A673 (cell line): ENCODE measurements around the gene GNL3. TPM values are rescaled to one million over a fixed set of nuclear protein-coding genes. Genes with fewer than 3 reads are reported as not detected.

Experiments
- BruUV-seq: library from RNA; stranded (reverse); fragments of 400-500 nt; replicated peaks from 2 replicates; lab custom pipeline; 2021; lab: Mats Ljungman, UMichigan
- CTCF ChIA-PET: fragments of 300-600 bp; sonication (Branson Sonifier 250); formaldehyde crosslinking; loops from one replicate; lab custom pipeline; 2022; ENCODE audit warnings: antibody characterized with exemption; lab: Charles Lee
- POLR2A ChIA-PET: fragments of 300-600 bp; sonication (Branson Sonifier 250); formaldehyde crosslinking; loops from one replicate; lab custom pipeline; 2022; ENCODE audit warnings: antibody characterized with exemption; ENCODE audit not compliant: low non-redundant PET; lab: Charles Lee
- DNase-seq: peaks from one replicate; pipeline ENCODE4 v3.0.0-alpha.2; 2015; ENCODE audit warnings: low spot score
- H3K27ac ChIP-seq: fragments of 200-600 bp; sonication (generic); 2 replicates; pipeline ENCODE4 v1.5.1; 2016; ENCODE audit warnings: mixed run types, low read depth, mild to moderate bottlenecking, mixed read lengths, antibody characterized with exemption, low read length; ENCODE audit not compliant: poor library complexity, severe bottlenecking
- H3K27me3 ChIP-seq: fragments of 200-600 bp; sonication (generic); replicated peaks from 2 replicates; pipeline ENCODE4 v1.6.1; 2017; ENCODE audit warnings: mixed run types, low read depth, mild to moderate bottlenecking, mixed read lengths, antibody characterized with exemption, low read length; ENCODE audit not compliant: insufficient read depth, poor library complexity
- H3K36me3 ChIP-seq: fragments of 200-600 bp; sonication (generic); 2 replicates; pipeline ENCODE4 v1.6.1; 2016; ENCODE audit warnings: mixed run types, mild to moderate bottlenecking, mixed read lengths, antibody characterized with exemption, low read length; ENCODE audit not compliant: insufficient read depth, poor library complexity, severe bottlenecking
- H3K4me1 ChIP-seq: fragments of 200-600 bp; sonication (generic); 2 replicates; pipeline ENCODE4 v1.6.1; 2017; ENCODE audit warnings: mixed run types, mild to moderate bottlenecking, mixed read lengths, antibody characterized with exemption, low read length; ENCODE audit not compliant: insufficient read depth, poor library complexity, severe bottlenecking
- H3K4me3 ChIP-seq: fragments of 200-600 bp; sonication (generic); 2 replicates; pipeline ENCODE4 v1.5.1; 2016; ENCODE audit warnings: low read depth, mixed run types, mild to moderate bottlenecking, mixed read lengths, low read length; ENCODE audit not compliant: poor library complexity, severe bottlenecking
- H3K9me3 ChIP-seq: fragments of 200-600 bp; sonication (generic); 2 replicates; pipeline ENCODE4 v1.6.1; 2016; ENCODE audit warnings: mixed run types, low read depth, mild to moderate bottlenecking, mixed read lengths, antibody characterized with exemption, low read length; ENCODE audit not compliant: poor library complexity, severe bottlenecking
- CTCF ChIP-seq: fragments of 300-800, 200-600 bp; sonication (generic); conservative IDR thresholded peaks from 2 replicates; pipeline ENCODE4 v1.5.1; 2017; ENCODE audit warnings: low read depth, mild to moderate bottlenecking, antibody characterized with exemption, low read length, moderate library complexity, mixed read lengths
- EZH2 ChIP-seq: fragments of 200-600 bp; sonication (generic); IDR thresholded peaks from 2 replicates; pipeline ENCODE4 v1.6.1; 2017; ENCODE audit warnings: borderline replicate concordance, low read depth, mild to moderate bottlenecking, mixed read lengths, antibody characterized with exemption, low read length; ENCODE audit not compliant: poor library complexity, severe bottlenecking
- intact Hi-C: fragments of 100-400 bp; cut with micrococcal nuclease; formaldehyde crosslinking; loops from one replicate; pipeline ENCODE4 v1.10.0; 2022; ENCODE audit not compliant: unreplicated experiment
- total RNA-seq: library from RNA; stranded (reverse); gene quantifications from 2 replicates; pipeline ENCODE4 v1.2.3, GENCODE V29; 2021

Gene GNL3
- total RNA-seq, 1 experiment from 2014 or later = 110 TPM

GRCh38 chr3:52710512-52710911, 24.7 kb downstream of the GNL3 start:
- Histone ChIP-seq H3K36me3 (peaks cover 6% of the 10 kb centered on the region), H3K4me3 (no peak overlapping the region), H3K27me3 (no peaks in the 10 kb centered on the region), H3K9me3 (no peaks in the 10 kb centered on the region), H3K27ac (no peak overlapping the region), H3K4me1 (no peaks in the 10 kb centered on the region)
- DNase-seq = no peak
- POLR2A ChIA-PET = interaction anchor here (0.7 kb wide), 1 partner anchor 14 kb away, joined by 4 read pairs; no protein-coding TSS in a partner anchor
- intact Hi-C loops = no loop called here
- CTCF ChIA-PET = no interaction called here
- TF ChIP-seq EZH2 (no peak), CTCF (no peak)
- BruUV-seq = no TSS peak

- no TSS peak for BruUV-seq
- H3K4me1 ChIP-seq = no peaks in the 10 kb centered on the region
- ChIA-PET POLR2A (no interaction called here), CTCF (no interaction called here)
- H3K4me3 ChIP-seq = no peak overlapping the region
- H3K9me3 ChIP-seq = no peaks in the 10 kb centered on the region
- no peak overlapping the region for H3K27ac ChIP-seq
- intact Hi-C loops = no loop called here
- TF ChIP-seq CTCF (no peak), EZH2 (no peak)
- DNase-seq = no peak
- H3K36me3 ChIP-seq = peaks cover 6% of the 10 kb centered on the region
- no peaks in the 10 kb centered on the region for H3K27me3 ChIP-seq
Measured at GRCh38 chr3:52712291-52713212, 26.7 kb downstream of the GNL3 start.

- ChIA-PET CTCF (no interaction called here), POLR2A (no interaction called here)
- BruUV-seq = no TSS peak
- no peak for DNase-seq
- Histone ChIP-seq H3K36me3 (no peaks in the 10 kb centered on the region), H3K27me3 (no peaks in the 10 kb centered on the region), H3K4me1 (no peaks in the 10 kb centered on the region), H3K27ac (no peak overlapping the region), H3K4me3 (no peak overlapping the region), H3K9me3 (no peaks in the 10 kb centered on the region)
- intact Hi-C loops = no loop called here
- TF ChIP-seq EZH2 (no peak), CTCF (no peak)
Measured at GRCh38 chr3:52714335-52715302, 28.8 kb downstream of the GNL3 start.
